ENCODE data around the gene INAFM1.
A peak's percentile ranks its signal among the peaks of the same experiment; 100 is the strongest.

INAFM1 gene

GRCh38 chr19:47303966-47304365, 29.3 kb downstream of the INAFM1 start:
- H3K4me1 ChIP-seq (ENCODE audit: low read depth, poor library complexity, severe bottlenecking), result peaks cover 31% of the 10 kb centered on the region
- H3K27ac ChIP-seq, result no peak overlapping the region
- H3K27me3 ChIP-seq (ENCODE audit: insufficient read depth, low read depth), result peaks cover 24% of the 10 kb centered on the region
- no peak overlapping the region for H2AFZ ChIP-seq (ENCODE audit: low read depth)
- H3K4me3 ChIP-seq (IDR thresholded peaks at IDR 0.05; ENCODE audit: insufficient read depth, low read depth, low read length), result no peak overlapping the region
- TF ChIP-seq CTCF (conservative IDR thresholded peaks at IDR 0.05; ENCODE audit: low read depth, low read length), result no peak
- no peaks in the 10 kb centered on the region for H4K20me1 ChIP-seq (ENCODE audit: insufficient read depth)
- H3K4me2 ChIP-seq, result no peak overlapping the region
- no peak overlapping the region for H3K9ac ChIP-seq
- H3K36me3 ChIP-seq (ENCODE audit: insufficient read depth), result no peaks in the 10 kb centered on the region
- no peaks in the 10 kb centered on the region for H3K79me2 ChIP-seq (ENCODE audit: insufficient read depth, low read depth)

- peaks cover 21% of the 10 kb centered on the region for H3K4me1 ChIP-seq (ENCODE audit: low read depth, poor library complexity, severe bottlenecking)
- no peak overlapping the region for H3K4me3 ChIP-seq (IDR thresholded peaks at IDR 0.05; ENCODE audit: insufficient read depth, low read depth, low read length)
- no peaks in the 10 kb centered on the region for H3K79me2 ChIP-seq (ENCODE audit: insufficient read depth, low read depth)
- peak; percentile 99 for TF ChIP-seq CTCF (conservative IDR thresholded peaks at IDR 0.05; ENCODE audit: low read depth, low read length)
- no peaks in the 10 kb centered on the region for H3K36me3 ChIP-seq (ENCODE audit: insufficient read depth)
- no peak overlapping the region for H3K27ac ChIP-seq
- 0 out of 2 replicates have a peak overlapping the region, but pooled peaks have one; percentile 6 for H3K4me2 ChIP-seq
- no peak overlapping the region for H3K9ac ChIP-seq
- no peaks in the 10 kb centered on the region for H4K20me1 ChIP-seq (ENCODE audit: insufficient read depth)
- peaks cover 38% of the 10 kb centered on the region for H3K27me3 ChIP-seq (ENCODE audit: insufficient read depth, low read depth)
- no peak overlapping the region for H2AFZ ChIP-seq (ENCODE audit: low read depth)
These were observed 30.6 kb downstream of the INAFM1 start for GRCh38 chr19:47305309-47305751.

- H3K9ac ChIP-seq, result no peak overlapping the region
- H3K27me3 ChIP-seq (ENCODE audit: insufficient read depth, low read depth), result peaks cover 48% of the 10 kb centered on the region
- H3K79me2 ChIP-seq (ENCODE audit: insufficient read depth, low read depth), result no peaks in the 10 kb centered on the region
- H4K20me1 ChIP-seq (ENCODE audit: insufficient read depth), result no peaks in the 10 kb centered on the region
- H3K27ac ChIP-seq, result no peak overlapping the region
- peaks cover 17% of the 10 kb centered on the region for H3K4me1 ChIP-seq (ENCODE audit: low read depth, poor library complexity, severe bottlenecking)
- no peak overlapping the region for H3K4me2 ChIP-seq
- TF ChIP-seq CTCF (conservative IDR thresholded peaks at IDR 0.05; ENCODE audit: low read depth, low read length), result no peak
- no peak overlapping the region for H2AFZ ChIP-seq (ENCODE audit: low read depth)
- no peak overlapping the region for H3K4me3 ChIP-seq (IDR thresholded peaks at IDR 0.05; ENCODE audit: insufficient read depth, low read depth, low read length)
- H3K36me3 ChIP-seq (ENCODE audit: insufficient read depth), result no peaks in the 10 kb centered on the region
These were observed 31.6 kb downstream of the INAFM1 start for GRCh38 chr19:47306303-47306702.

GRCh38 chr19:47309038-47309437, 34.4 kb downstream of the INAFM1 start:
- peaks cover 65% of the 10 kb centered on the region for H3K27me3 ChIP-seq (ENCODE audit: insufficient read depth, low read depth)
- no peak overlapping the region for H3K9ac ChIP-seq
- no peak overlapping the region for H3K4me3 ChIP-seq (IDR thresholded peaks at IDR 0.05; ENCODE audit: insufficient read depth, low read depth, low read length)
- H2AFZ ChIP-seq (ENCODE audit: low read depth), result no peak overlapping the region
- H3K27ac ChIP-seq, result no peak overlapping the region
- peaks cover 11% of the 10 kb centered on the region for H3K4me1 ChIP-seq (ENCODE audit: low read depth, poor library complexity, severe bottlenecking)
- no peaks in the 10 kb centered on the region for H3K36me3 ChIP-seq (ENCODE audit: insufficient read depth)
- TF ChIP-seq CTCF (conservative IDR thresholded peaks at IDR 0.05; ENCODE audit: low read depth, low read length), result no peak
- H4K20me1 ChIP-seq (ENCODE audit: insufficient read depth), result no peaks in the 10 kb centered on the region
- no peaks in the 10 kb centered on the region for H3K79me2 ChIP-seq (ENCODE audit: insufficient read depth, low read depth)
- H3K4me2 ChIP-seq, result no peak overlapping the region
